ENCODE measurements around the gene CEP43. TPM values are rescaled to one million over a fixed set of nuclear protein-coding genes. Genes with fewer than 3 reads are reported as not detected.

The CEP43 gene
- total RNA-seq, 1 donor from 2014 or later, result 16.0 TPM

- no peak overlapping the region for H2AFZ ChIP-seq (ENCODE audit: low read depth, low read length)
- Mint-ChIP-seq H3K27me3 (ENCODE audit: low read depth, unreplicated experiment) (no peaks in the 10 kb centered on the region), H3K4me1 (ENCODE audit: low read depth, unreplicated experiment) (no peaks in the 10 kb centered on the region), H3K27ac (ENCODE audit: unreplicated experiment) (no peak overlapping the region), H3K9me3 (ENCODE audit: unreplicated experiment) (peaks cover 2% of the 10 kb centered on the region), H3K4me3 (ENCODE audit: unreplicated experiment) (no peak overlapping the region), H3K36me3 (ENCODE audit: low read depth, unreplicated experiment) (peaks cover 26% of the 10 kb centered on the region)
- no peak overlapping the region for H3K4me3 ChIP-seq (ENCODE audit: insufficient read depth, low read depth, low read length)
- FAIRE-seq, result no peak
- H3K27ac ChIP-seq (ENCODE audit: low read depth, low read length), result no peak overlapping the region
- peaks cover 32% of the 10 kb centered on the region for H3K36me3 ChIP-seq (ENCODE audit: insufficient read depth, low read length)
- no peaks in the 10 kb centered on the region for H3K79me2 ChIP-seq (ENCODE audit: insufficient read depth, low read length)
- peaks cover 10% of the 10 kb centered on the region for H4K20me1 ChIP-seq (ENCODE audit: insufficient read depth, low read length)
- H3K4me2 ChIP-seq (ENCODE audit: low read length), result no peak overlapping the region
- no peaks in the 10 kb centered on the region for H3K27me3 ChIP-seq (ENCODE audit: insufficient read depth, low read length)
- H3K9ac ChIP-seq (ENCODE audit: low read length), result no peak overlapping the region
- no peaks in the 10 kb centered on the region for H3K4me1 ChIP-seq (ENCODE audit: insufficient read depth, low read length)
- DNase-seq (ENCODE audit: low read depth), result no peak
- TF ChIP-seq CTCF (IDR thresholded peaks at IDR 0.05; ENCODE audit: insufficient read depth, low read depth, low read length) (no peak), EZH2 (IDR thresholded peaks at IDR 0.05; ENCODE audit: insufficient read depth, low read length) (no peak)
- H3K9me3 ChIP-seq (ENCODE audit: insufficient read depth, low read depth, low read length), result no peaks in the 10 kb centered on the region
Observed at GRCh38 chr6:167027308-167027707, 28.1 kb downstream of the CEP43 start.

GRCh38 chr6:167027772-167028171 lies 28.6 kb downstream of the CEP43 start:
- Histone ChIP-seq H3K4me1 (ENCODE audit: insufficient read depth, low read length) (no peaks in the 10 kb centered on the region), H4K20me1 (ENCODE audit: insufficient read depth, low read length) (peaks cover 9% of the 10 kb centered on the region), H3K27me3 (ENCODE audit: insufficient read depth, low read length) (no peaks in the 10 kb centered on the region), H3K4me3 (ENCODE audit: insufficient read depth, low read depth, low read length) (no peak overlapping the region), H3K9me3 (ENCODE audit: insufficient read depth, low read depth, low read length) (no peaks in the 10 kb centered on the region), H3K36me3 (ENCODE audit: insufficient read depth, low read length) (peaks cover 32% of the 10 kb centered on the region), H3K79me2 (ENCODE audit: insufficient read depth, low read length) (no peaks in the 10 kb centered on the region), H3K27ac (ENCODE audit: low read depth, low read length) (no peak overlapping the region), H3K9ac (ENCODE audit: low read length) (no peak overlapping the region), H2AFZ (ENCODE audit: low read depth, low read length) (no peak overlapping the region), H3K4me2 (ENCODE audit: low read length) (no peak overlapping the region)
- TF ChIP-seq CTCF (IDR thresholded peaks at IDR 0.05; ENCODE audit: insufficient read depth, low read depth, low read length) (no peak), EZH2 (IDR thresholded peaks at IDR 0.05; ENCODE audit: insufficient read depth, low read length) (no peak)
- no peak for FAIRE-seq
- no peak overlapping the region for H3K27ac Mint-ChIP-seq (ENCODE audit: unreplicated experiment)
- peaks cover 26% of the 10 kb centered on the region for H3K36me3 Mint-ChIP-seq (ENCODE audit: low read depth, unreplicated experiment)
- no peaks in the 10 kb centered on the region for H3K4me1 Mint-ChIP-seq (ENCODE audit: low read depth, unreplicated experiment)
- no peak for DNase-seq (ENCODE audit: low read depth)
- H3K27me3 Mint-ChIP-seq (ENCODE audit: low read depth, unreplicated experiment), result no peaks in the 10 kb centered on the region
- peaks cover 2% of the 10 kb centered on the region for H3K9me3 Mint-ChIP-seq (ENCODE audit: unreplicated experiment)
- no peak overlapping the region for H3K4me3 Mint-ChIP-seq (ENCODE audit: unreplicated experiment)

- H3K79me2 ChIP-seq (ENCODE audit: insufficient read depth, low read length), result no peaks in the 10 kb centered on the region
- H3K36me3 ChIP-seq (ENCODE audit: insufficient read depth, low read length), result peaks cover 32% of the 10 kb centered on the region
- FAIRE-seq (no peak), DNase-seq (ENCODE audit: low read depth) (no peak)
- Mint-ChIP-seq H3K27me3 (ENCODE audit: low read depth, unreplicated experiment) (no peaks in the 10 kb centered on the region), H3K4me1 (ENCODE audit: low read depth, unreplicated experiment) (no peaks in the 10 kb centered on the region), H3K27ac (ENCODE audit: unreplicated experiment) (no peak overlapping the region), H3K9me3 (ENCODE audit: unreplicated experiment) (peaks cover 2% of the 10 kb centered on the region), H3K36me3 (ENCODE audit: low read depth, unreplicated experiment) (peaks cover 33% of the 10 kb centered on the region), H3K4me3 (ENCODE audit: unreplicated experiment) (no peak overlapping the region)
- no peaks in the 10 kb centered on the region for H3K4me1 ChIP-seq (ENCODE audit: insufficient read depth, low read length)
- H2AFZ ChIP-seq (ENCODE audit: low read depth, low read length), result no peak overlapping the region
- TF ChIP-seq EZH2 (IDR thresholded peaks at IDR 0.05; ENCODE audit: insufficient read depth, low read length) (no peak), CTCF (IDR thresholded peaks at IDR 0.05; ENCODE audit: insufficient read depth, low read depth, low read length) (no peak)
- H3K9me3 ChIP-seq (ENCODE audit: insufficient read depth, low read depth, low read length), result no peaks in the 10 kb centered on the region
- no peaks in the 10 kb centered on the region for H3K27me3 ChIP-seq (ENCODE audit: insufficient read depth, low read length)
- no peak overlapping the region for H3K9ac ChIP-seq (ENCODE audit: low read length)
- no peak overlapping the region for H3K27ac ChIP-seq (ENCODE audit: low read depth, low read length)
- H4K20me1 ChIP-seq (ENCODE audit: insufficient read depth, low read length), result no peaks in the 10 kb centered on the region
- H3K4me2 ChIP-seq (ENCODE audit: low read length), result no peak overlapping the region
- H3K4me3 ChIP-seq (ENCODE audit: insufficient read depth, low read depth, low read length), result no peak overlapping the region
Observed at GRCh38 chr6:167030222-167031072, 31.2 kb downstream of the CEP43 start.
